Fibroblast of skin of right biceps (primary cell): ENCODE measurements around the gene RFX6.
"Not testable (repeated sequence)": the region's sequence is repeated elsewhere in the genome, so short reads cannot be mapped to it uniquely, and the experiment has no call there.

Source experiments
- DNase-seq: peaks from one replicate; pipeline ENCODE4 v3.0.0-alpha.2; 2013

RFX6 gene

GRCh38 chr6:116876635-116877611, at the start of gene RFX6:
RFX6 (plus strand) TSS chr6:116877242; CDS start chr6:116877276, 34 bp downstream.
- DNase-seq, result no peak

- no peak for DNase-seq
These were observed 49.3 kb upstream of the RFX6 start for GRCh38 chr6:116827561-116828240.

- no peak for DNase-seq
These were observed 48.1 kb upstream of the RFX6 start, which contains the start of gene GPRC6A for GRCh38 chr6:116828983-116829382. GPRC6A (minus strand) TSS chr6:116829083; CDS start chr6:116829013, 70 bp downstream.

- not testable (repeated sequence) for DNase-seq
These were observed 42.5 kb upstream of the RFX6 start for GRCh38 chr6:116834526-116834925.

GRCh38 chr6:116836606-116837342, 40.3 kb upstream of the RFX6 start:
- DNase-seq, result no peak

- DNase-seq, result peak; percentile 26
These were observed 37.0 kb upstream of the RFX6 start for GRCh38 chr6:116840091-116840490.

GRCh38 chr6:116842459-116842858, 34.6 kb upstream of the RFX6 start:
- no peak for DNase-seq

- peak; percentile 22 for DNase-seq
These were observed 29.8 kb upstream of the RFX6 start for GRCh38 chr6:116847227-116847626.

- DNase-seq, result no peak
These were observed 19.0 kb upstream of the RFX6 start for GRCh38 chr6:116858060-116858459.

- no peak for DNase-seq
These were observed 17.8 kb upstream of the RFX6 start for GRCh38 chr6:116859264-116859663.

GRCh38 chr6:116866281-116866871, 10.7 kb upstream of the RFX6 start:
- DNase-seq, result no peak

GRCh38 chr6:116872771-116873170, 4.3 kb upstream of the RFX6 start:
- no peak for DNase-seq

GRCh38 chr6:116876107-116876506, 935 bp upstream of the RFX6 start:
- DNase-seq, result no peak

- DNase-seq, result no peak
These were observed 701 bp downstream of the RFX6 start for GRCh38 chr6:116877743-116878142.

GRCh38 chr6:116881236-116881635, 4.2 kb downstream of the RFX6 start:
- DNase-seq, result no peak

- DNase-seq, result no peak
These were observed 6.0 kb downstream of the RFX6 start for GRCh38 chr6:116883005-116883404.

- DNase-seq, result no peak
These were observed 7.5 kb downstream of the RFX6 start for GRCh38 chr6:116884530-116884929.

- DNase-seq, result no peak
These were observed 10.1 kb downstream of the RFX6 start for GRCh38 chr6:116887168-116887567.

GRCh38 chr6:116887894-116888293, 10.9 kb downstream of the RFX6 start:
- no peak for DNase-seq

- DNase-seq, result no peak
These were observed 11.8 kb downstream of the RFX6 start for GRCh38 chr6:116888732-116889360.

- no peak for DNase-seq
These were observed 17.6 kb downstream of the RFX6 start for GRCh38 chr6:116894669-116895068.

GRCh38 chr6:116895935-116896334, 18.9 kb downstream of the RFX6 start:
- DNase-seq, result no peak
